T-helper 1 cell treated with Interleukin-12 subunit alpha and Interleukin-12 subunit beta and Interleukin-4 antibody, amounts not matched to agents 30 μg/mL and 1 μg/mL, for 36 hours (primary cell): ENCODE results near the gene GUK1.

ENCODE experiments used
- H3K27ac Mint-ChIP-seq: one replicate; pipeline ENCODE4 v1.8.0; 2021; ENCODE audit warnings: mild to moderate bottlenecking, mixed read lengths
- H3K27me3 Mint-ChIP-seq: one replicate; pipeline ENCODE4 v1.8.0; 2021; ENCODE audit warnings: low read depth, mixed read lengths
- H3K36me3 Mint-ChIP-seq: one replicate; pipeline ENCODE4 v1.8.0; 2021; ENCODE audit warnings: low read depth, mixed read lengths
- H3K4me1 Mint-ChIP-seq: one replicate; pipeline ENCODE4 v1.8.0; 2021; ENCODE audit warnings: low read depth, mixed read lengths
- H3K4me3 Mint-ChIP-seq: one replicate; pipeline ENCODE4 v1.8.0; 2021; ENCODE audit warnings: mild to moderate bottlenecking, moderate library complexity, mixed read lengths
- H3K9me3 Mint-ChIP-seq: one replicate; pipeline ENCODE4 v1.8.0; 2021; ENCODE audit warnings: mixed read lengths

GUK1 gene

DNA sequence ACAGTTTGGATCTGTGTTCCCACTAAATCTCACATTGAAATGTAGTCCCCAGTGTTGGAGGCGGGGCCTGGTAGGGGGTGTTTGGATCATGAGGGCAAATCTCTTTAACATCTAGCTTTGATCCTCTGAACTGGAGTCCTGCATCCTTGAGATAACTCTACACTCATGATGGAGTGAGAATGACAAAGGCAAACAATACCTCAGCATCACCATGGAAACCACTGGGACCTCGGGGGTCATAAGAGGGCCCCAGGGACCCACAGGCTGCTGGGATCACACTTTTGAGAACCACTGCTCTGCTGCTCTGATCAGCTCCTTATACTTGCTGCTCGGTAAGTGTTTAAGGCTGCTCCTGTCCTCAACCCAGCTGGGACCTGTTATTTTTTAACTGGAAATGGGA, 54.4 kb downstream of the GUK1 start:
- H3K36me3 Mint-ChIP-seq: peaks cover 4% of the 10 kb centered on the region
- H3K27me3 Mint-ChIP-seq: no peaks in the 10 kb centered on the region
- peaks cover 11% of the 10 kb centered on the region for H3K9me3 Mint-ChIP-seq
- H3K4me3 Mint-ChIP-seq: no peak overlapping the region
- no peaks in the 10 kb centered on the region for H3K4me1 Mint-ChIP-seq
- H3K27ac Mint-ChIP-seq: no peak overlapping the region

DNA sequence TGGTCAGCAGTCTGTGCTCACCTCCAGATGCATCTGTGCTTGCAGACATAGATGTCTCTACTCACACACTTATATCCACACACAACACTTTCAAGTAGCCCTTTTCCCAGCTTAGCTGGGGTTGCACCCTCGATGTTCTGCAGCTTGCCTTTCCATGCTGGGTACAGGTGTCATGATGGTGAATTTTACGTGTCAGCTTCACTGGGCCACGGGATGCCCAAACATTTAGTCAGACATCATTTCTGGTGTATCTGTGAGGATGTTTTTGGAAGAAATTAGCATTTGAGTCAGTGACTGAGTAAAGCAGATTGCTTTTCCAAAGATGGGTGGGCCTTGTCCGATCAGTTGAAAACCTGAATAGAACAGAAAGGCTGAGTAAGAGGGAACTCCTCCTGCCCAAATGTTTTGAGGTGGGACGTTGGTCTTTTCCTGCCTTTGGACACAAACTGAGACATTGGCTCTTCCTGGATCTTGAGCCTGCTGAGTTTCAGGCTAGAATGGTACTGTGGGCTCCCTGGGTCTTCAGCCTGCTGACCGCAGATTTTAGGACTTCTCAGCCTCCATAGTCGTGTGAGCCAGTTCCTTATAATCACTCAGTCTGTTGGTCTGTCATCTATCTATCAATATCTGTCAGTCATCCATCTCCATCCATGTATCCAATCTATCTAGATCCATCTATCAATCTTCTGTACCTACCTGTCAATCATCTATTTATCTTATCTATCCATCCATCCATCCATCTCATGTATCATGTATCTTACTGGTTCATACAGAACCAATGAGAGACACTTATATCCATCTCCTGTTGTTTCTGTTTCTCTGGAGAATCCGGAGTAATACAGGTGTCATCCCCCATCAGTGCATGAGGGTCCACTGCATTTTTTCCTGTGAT, 55.1 kb downstream of the GUK1 start:
- Mint-ChIP-seq H3K9me3 (peaks cover 14% of the 10 kb centered on the region), H3K4me1 (no peaks in the 10 kb centered on the region), H3K27ac (no peak overlapping the region)

DNA sequence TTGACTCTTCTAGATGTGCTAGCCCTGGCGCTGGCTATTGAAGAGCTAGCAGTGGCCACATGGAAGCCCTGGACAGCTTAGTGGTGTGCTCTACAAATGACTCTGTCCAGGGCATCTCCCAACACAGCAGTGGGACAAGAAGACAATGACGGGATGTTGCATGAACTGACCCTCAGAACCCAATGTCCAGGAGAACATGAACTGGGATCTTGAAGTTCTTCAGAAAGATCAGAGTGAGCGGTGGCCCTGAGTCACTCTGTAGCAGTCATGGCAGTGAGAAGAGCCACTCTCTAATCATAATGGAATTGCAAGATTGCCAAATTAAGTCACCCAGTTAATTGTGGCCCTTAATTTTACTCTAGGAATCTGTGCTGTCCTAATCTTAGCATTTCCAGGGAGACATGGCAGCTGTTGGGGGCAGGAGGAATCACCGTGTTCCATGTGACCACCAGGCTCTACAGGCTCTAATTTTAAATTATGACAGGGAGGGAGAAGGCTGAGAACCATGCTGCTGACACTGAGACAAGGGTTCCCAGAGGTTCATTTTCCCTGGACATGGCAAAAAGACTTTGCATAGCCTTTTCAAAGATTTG, 57.6 kb downstream of the GUK1 start:
- Mint-ChIP-seq H3K36me3 (peaks cover 7% of the 10 kb centered on the region), H3K4me1 (no peaks in the 10 kb centered on the region), H3K4me3 (no peak overlapping the region), H3K9me3 (peaks cover 19% of the 10 kb centered on the region), H3K27ac (no peak overlapping the region), H3K27me3 (peaks cover under 1% of the 10 kb centered on the region)

More for the DNA sequence above, 55.1 kb downstream of the GUK1 start:
- Mint-ChIP-seq H3K27me3 (no peaks in the 10 kb centered on the region), H3K36me3 (peaks cover 5% of the 10 kb centered on the region), H3K4me3 (no peak overlapping the region)
